GM21717 (cell line): ENCODE measurements around the gene HAPSTR1.
"Not testable (repeated sequence)": the region's sequence is repeated elsewhere in the genome, so short reads cannot be mapped to it uniquely, and the experiment has no call there.

Source experiments
- ATAC-seq: cut with Tn5 transposase; IDR thresholded peaks from one replicate; pipeline ENCODE4 v1.9.1; 2021; ENCODE audit warnings: mild to moderate bottlenecking, moderate library complexity; ENCODE audit not compliant: unreplicated experiment

Gene HAPSTR1

DNA sequence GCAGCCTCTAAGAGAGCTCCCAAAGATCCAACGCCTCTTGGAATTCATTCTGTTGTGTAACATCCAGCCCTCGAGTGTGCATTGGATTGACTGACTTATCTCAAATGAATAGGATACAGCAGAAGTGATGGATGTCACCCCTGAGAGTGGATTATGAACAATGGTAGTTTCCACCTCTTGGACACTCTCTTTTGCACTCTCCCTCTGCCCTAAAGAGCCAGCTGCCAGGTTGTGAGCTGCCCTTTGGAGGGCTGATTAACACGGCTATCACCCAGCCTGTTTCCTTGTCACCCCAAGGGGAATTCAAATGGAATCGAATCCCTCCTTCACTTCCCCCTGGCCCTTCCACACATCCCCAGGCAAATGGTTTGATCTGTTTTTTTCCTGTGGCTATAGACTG, 21.2 kb upstream of the HAPSTR1 start:
- no peak for ATAC-seq

DNA sequence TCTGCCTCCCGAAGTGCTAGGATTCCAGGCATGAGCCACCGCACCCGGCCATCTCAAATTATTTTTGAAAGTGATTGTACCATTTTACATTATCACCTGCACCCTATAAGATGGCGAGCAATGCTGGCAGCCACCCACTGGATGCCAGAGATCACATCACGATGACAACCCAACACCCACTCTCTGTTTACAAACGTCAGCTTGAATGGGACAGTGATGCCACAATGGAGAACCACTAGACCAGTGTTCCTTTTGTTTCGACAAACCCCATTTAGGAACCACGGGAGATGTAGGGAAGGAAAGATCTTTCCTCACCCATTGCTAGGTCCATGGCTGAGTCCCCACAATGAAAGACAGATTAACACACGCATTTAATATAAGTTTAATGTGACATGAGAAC, 20.1 kb upstream of the HAPSTR1 start:
- no peak for ATAC-seq

DNA sequence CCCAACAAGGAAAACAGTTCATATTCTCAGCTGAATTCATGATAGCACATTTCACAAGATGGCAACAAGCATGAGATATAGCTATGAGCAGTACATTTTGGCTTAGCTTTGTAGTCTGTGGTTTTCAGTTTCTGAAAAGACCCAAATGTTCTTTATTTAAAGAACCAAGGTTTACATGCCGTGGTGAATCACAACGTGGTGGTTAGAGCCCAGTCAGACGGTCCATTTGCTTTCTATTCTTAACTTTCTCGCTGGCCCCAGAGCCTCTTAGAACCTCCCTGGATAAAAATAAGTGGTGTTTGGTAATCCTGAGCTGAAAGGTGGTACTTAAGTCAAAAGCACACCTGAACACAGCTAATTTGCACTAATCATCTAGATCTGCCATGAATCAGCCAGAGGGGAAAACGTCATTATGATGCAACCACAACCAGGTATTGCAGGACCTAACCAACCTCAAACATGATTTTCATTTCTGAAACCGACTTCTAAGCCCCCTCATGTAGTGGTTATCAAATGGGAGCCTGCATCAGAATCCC, 18.6 kb upstream of the HAPSTR1 start:
- ATAC-seq, result peak; percentile 56

DNA sequence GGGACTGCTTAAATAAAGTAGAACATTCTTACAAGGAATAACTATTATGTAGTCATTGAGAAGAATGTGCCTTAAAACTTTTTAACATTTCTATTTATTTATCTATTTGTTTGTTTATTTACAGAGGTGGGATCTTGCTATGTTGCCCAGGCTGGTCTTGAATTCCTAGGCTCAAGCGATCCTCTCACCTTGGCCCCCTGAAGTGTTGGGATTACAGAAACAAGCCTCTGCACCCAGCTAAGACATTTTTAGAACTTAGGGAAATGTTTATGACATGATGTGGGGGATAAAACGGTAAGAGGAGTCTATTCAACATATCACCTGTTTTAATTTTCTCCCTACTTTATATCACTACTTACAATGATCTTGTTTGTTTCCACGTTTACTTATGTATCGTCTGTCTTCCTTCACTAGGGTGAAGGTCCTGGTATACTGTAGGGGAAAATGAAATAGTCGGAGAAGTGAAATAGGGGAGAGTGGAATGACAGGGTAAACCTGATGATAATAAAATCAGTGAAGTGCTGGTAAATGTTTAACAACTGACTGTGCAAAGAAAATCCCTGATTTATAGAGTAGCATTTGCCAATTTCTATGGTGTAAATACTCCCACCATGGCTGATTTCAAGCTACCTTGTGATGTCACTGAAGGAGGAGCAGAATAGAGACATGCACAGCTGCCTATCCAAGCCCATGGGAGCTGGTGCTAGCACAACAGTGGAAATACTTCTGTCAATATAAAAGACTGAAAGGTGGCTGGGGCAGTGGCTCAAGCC, 16.0 kb upstream of the HAPSTR1 start:
- no peak for ATAC-seq

DNA sequence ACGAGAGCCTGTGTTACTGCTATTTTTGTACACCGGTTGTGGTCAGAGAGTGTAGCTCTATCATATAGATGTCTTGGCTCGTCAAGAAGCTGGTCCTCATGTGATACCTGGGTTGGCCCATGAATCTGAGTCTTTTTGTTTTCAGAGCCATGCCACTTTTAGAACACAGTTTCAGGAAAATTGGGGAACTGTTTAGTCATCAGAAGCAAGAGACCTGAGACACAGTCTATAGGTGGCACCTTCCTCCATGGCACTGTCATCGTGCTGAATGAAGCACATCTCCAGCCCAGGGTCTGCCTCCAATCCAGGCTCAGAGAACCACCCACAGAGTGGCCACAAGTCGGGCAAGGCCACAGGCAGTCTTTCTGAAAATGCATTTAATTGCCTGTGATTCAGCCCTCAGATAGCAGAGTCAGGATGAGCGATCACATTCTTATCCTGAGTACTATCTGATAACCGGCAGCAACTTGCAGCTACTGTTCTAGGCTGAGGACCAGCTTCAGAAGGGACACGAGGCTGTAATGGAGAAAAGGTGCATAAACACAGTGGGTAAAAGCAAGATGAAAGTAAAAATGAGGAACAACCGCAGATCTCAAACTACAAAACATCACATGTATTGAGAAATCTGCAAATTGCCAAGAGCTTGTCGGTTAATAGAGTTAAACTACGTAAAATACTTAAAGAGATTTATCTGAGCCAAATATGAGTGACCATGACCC, 14.2 kb upstream of the HAPSTR1 start:
- no peak for ATAC-seq

DNA sequence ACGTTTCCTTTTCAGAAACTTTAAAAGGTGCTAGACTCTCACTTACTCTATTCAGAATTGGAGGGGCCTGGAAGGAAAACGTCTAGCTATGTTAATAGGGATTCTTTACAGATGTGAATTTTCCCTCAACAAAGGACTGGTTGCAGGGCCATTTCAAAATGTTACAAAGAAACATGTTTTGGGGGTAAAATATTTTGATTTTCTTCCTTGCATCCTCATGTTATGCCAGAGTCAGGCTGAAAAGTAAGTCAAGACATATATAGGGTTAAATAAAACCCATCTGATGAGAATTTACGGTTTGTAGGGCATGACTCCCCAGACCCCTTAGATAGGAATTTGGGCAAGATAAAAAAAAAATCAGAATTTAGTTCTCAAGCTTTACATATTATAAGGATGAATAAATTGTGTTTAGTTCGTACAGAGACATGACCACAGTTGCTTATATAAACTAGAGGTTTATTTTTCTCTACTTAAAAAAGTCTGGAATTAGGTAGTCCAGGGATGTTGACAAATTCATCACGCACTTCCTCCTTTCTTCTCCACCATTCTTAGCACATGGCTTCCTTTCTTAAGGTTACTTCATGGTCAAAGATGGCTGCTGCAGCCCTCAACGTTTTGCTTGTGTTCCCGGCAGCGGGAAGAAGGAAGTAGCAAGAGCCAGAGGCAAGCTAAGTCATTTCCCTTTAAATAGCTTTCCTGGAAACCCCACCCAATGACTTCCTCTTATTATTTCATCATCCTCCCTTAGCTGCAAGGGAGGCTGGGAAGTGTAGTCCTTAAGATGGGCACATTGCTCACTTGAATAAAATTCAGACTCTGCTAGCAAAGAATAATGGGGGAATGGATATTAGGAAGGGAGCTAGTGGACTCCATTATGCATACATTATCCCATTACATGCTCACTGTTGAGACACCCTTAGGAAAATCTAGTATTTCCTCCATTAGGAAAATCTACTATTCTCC, 12.7 kb upstream of the HAPSTR1 start:
- ATAC-seq, result peak; percentile 81

DNA sequence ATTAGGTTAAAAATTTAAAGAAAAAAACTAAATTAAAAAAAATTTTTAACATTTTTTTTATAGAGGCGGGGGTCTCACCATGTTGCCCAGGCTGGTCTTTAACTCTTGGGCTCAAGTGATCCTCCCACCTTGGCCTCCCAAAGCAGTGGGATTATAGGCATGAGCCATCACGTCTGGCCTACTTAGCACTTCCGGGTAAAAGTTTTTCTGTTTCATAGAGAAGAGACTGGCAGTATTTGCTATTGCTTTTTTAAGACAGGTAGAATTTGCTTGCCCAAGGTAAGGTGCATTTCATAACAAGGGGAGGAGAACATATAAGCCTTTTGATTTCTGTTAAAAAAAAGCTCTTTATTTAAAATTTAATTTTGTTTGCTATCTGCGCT, 12.0 kb upstream of the HAPSTR1 start:
- ATAC-seq, result no peak

DNA sequence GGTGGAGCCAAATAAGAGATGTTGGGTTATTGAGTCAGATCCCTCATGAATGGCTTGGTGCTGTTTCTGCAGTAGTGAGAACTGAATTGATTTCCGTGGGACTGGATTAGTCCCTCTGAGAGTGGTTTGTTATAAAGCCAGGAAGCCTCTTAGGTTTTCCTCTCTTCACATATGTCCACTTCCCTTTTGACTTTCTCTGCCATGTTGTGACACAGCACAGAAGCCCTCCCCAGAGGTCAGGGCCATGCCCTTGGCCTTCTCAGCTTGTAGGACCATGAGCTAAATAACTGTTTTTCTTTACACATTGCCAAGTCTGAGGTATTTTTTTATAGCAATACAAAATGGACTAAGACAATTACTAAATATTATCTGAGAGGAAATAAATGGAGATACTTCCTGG, 10.3 kb upstream of the HAPSTR1 start:
- no peak for ATAC-seq

DNA sequence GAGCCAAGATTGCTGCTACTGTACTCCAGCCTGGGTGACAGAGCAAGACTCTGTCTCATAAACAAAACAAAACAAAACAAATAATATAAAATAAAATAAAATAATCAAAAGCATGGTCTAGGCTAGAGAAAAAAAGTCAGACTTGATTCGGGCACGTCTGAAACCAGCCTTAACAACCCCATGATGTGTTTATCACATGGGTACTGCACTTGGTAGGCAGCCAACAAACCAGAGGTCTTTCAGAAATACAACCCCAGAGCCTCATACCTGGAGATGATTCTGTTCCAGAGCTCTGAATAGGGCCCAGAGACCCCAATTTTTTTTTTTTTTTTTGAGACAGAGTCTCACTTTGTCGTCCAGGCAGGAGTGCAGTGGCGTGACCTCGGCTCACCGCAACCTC, 9.6 kb upstream of the HAPSTR1 start:
- ATAC-seq, result no peak

DNA sequence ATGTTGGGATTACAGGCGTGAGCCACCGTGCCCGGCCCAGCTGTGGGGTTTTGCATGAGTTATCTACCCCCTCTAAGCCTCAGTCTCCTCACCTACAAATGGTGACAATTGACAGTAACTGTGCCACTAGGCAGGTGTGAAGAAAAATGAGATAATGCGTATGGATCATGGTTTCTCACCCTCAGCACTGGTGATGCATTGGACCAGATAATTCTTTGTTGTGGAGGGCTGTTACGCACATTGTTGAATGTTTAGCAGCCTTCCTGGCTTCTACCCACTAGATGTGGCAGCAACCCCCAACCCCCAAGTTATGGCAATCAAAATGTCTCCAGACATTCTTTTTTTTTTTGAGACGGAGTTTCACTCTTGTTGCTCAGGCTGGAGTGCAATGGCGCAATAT, 9.0 kb upstream of the HAPSTR1 start:
- ATAC-seq, result no peak

DNA sequence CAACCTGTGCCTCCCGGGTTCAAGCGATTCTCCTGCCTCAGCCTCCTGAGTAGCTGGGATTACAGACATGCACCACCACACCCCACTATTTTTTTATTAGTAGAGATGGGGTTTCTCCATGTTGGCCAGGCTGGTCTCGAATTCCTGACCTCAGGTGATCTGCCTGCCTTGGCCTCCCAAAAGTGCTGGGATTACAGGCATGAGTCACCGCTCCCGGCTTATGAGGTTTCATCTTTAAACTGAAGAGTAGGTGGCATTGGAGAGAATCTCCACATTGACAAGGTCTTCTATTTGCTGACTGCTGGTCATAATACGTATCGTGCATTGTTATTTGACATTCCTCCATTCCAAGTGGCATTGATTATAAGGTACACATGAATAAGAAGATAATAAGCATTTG, 3.7 kb upstream of the HAPSTR1 start:
- ATAC-seq, result not testable (repeated sequence)

DNA sequence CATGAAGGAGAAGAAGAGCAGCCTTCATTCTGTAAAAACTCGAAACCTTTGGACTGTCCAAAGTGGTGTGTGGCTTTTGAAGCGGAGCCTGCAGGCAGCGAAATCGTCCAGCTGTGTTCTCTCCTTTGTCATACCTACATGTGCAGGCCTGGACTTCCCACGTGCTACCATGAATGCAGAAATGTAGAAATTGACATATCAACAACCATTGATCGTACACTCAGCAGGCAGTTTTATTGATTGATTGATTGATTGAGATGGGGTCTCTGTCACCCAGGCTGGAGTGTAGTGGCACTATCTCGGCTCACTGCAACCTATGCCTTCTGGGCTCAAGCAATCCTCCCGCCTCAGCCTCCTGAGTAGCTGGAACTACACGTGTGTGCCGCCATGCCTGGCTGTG, 2.6 kb upstream of the HAPSTR1 start:
- no peak for ATAC-seq

DNA sequence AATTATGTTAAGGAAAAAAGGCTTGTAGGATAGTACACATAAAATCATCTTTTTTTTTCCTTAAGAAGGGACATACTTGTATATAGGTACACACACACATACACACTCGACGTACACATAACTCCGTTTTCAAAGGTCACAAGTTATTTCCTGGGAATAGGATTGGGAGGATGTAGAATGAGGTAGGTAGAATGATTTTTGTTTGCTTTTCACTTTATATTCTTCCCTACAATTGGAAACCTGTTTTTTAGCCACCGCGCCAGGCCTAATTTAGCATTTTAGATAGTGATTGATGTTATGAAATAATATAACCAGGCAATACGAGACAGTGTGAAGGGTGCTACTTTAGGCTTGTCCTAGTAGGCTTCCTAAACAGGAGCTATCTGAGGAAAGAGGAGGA, 1.8 kb upstream of the HAPSTR1 start:
- ATAC-seq, result no peak

DNA sequence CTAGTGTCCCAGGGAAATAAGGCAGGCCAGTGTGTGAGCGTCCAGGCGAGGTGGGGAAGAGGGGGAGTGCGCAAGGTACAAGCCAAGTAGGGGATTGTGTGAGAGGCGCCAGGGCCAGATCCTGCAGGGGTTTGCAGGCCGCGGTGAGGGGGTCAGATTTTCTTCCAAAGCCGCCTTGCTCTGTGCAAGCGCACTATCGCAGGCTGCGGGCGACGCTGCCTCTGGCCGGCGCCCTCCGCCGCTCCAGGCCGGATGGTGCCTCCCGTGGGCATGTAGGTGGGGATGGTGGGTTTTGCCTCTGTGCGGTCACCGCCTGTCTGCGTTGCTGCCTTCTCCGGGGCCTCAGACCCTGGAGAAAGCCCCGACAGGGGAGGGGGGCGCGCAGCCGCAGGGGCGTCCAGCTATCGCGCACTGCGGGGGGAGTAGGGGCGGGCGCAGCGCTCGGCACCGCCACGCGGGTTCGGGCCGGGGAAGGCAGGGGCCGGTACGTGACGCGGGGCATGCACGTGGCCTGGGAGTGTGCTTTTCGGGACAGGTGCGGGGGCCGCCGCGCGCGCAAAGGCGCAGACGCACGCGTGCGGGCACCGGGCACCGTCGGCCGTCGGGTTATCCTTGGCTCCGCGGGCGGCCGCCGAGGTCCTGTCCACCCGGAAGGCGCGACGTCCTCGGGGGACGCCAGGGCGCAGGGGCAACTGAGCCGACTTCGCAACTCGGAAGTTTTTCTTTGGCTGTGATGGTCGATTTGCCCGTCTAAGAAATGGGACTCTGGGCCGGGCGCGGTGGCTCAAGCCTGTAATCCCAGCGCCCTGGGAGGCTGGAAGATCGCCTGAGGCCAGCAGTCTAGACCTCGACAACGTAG, 1.1 kb upstream of the HAPSTR1 start:
- ATAC-seq, result no peak

DNA sequence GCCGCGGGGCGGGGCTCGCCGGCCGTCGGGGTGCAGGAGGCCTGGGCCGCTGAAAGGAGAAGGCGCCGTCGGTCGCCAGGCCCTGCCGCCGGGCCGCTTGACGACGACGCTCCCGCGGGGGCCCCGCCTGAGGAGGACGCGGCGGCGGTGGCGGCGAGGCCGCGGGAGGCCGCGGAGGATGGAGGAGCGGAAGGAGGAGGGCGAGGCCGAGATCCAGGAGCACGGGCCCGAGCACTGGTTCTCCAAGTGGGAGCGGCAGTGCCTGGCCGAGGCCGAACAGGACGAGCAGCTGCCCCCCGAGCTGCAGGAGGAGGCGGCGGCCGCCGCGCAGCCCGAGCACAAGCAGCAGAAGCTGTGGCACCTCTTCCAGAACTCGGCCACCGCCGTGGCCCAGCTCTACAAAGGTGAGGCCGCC, 430 bp downstream of the HAPSTR1 start:
- peak; percentile 15 for ATAC-seq

DNA sequence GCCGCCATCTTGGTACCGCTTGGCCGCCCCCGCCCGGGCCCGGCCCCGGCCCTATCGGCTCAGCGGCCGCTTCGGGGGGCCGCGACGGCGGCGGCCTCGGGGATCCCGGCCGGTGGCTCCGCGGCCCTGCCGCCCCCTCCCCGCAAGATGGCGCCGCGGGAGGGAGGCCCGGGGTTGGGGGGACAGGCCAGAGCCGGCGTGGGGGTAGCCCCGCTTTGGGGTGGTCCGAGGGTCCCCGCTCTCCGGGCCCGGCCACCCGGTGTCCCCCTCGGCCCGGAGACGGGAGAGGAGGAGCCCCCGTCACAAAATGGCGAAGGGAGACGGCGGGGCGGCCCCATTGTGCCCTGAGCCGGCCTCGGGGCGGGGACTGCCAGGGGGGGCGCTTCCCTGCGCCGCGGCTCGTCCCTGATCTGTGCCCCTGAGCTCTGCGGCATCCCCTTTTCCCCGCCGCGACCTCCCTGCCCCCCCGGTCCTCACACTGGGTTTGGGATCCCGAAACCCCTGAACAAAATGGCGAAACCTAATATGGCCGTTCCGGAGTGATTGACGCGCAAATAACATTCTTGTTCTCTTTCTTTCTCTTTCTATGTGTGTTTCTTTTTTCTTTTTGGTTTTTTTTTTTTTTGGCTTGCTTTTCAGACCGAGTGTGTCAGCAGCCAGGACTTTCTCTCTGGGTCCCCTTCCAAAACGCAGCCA, 986 bp downstream of the HAPSTR1 start:
- peak; percentile 5 for ATAC-seq

DNA sequence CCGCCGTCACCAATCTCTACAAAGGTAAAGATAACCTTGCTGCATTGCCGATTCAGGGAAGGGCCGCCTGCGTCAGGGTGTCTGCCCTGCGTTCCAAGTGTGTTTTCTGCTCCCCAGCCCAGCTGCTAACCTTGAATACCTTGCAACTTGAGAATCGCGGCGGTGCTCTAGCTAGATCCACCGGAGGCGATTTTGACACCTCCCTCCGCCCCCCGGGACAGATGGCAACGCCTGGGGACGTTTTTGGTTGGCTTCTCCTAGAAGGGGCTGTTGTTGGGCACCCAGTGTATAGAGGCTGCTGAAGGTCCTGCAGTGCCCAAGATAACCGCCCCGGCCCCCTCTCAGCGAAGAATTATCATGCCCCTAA, 1.5 kb downstream of the HAPSTR1 start:
- ATAC-seq, result no peak

DNA sequence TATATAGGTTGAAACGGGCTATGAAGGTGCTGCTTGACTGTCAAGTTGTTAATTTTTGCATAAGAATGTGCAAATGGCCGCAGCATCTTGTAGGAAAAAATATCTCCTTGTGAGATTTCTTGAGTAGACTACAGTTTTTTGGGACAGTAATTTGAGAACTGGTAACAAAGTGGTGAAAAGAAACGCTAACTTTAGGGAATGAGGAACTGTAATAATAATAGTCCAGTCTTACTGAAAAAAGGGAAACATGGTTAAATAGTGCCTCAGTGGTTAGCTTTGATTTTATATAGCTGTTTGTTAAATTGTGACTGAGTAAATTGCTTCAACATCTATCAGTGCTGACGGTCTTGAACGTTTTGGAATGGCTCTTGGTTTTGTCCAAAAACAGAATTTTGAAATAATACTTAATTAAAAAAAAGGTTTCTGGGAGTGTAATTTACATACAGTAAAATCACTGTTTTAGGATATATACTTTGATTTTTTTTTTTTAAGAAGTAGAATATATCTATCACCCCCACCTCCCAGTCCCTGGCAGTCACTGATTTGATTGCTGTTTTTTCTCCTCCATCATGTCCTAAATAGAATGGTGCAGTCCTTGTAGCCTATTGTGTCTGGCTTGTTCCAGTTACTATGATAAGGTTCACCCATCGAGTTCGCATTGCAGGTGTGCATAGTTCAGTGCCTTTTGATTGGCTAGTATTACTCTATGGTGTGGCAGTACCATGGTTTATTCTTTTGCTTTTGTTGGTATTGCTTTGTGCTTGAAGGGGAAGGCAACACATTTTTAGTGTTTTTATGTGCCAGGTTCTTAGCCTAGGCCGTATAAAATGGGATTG, 2.8 kb downstream of the HAPSTR1 start:
- no peak for ATAC-seq

DNA sequence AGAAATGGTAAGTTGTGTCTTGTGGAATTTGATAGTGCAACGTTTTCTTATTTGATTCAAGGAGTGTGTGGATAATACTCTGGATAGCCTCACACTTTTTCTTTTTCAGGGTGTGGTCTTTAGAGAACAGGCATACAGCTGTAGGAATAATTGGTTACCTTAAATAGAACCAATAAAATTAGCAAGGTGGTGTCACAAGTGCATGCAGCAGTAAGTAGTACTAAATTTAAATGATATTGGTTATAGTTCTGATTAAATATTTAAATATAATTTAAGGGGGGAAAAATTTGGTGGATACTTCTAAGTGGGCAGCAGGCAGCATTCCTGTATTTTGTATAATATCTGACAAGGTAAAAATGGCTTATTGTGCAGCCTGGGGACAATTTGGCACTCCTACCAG, 3.7 kb downstream of the HAPSTR1 start:
- no peak for ATAC-seq
